ENCODE data around the gene PHLDB2. TPM values are rescaled to one million over a fixed set of nuclear protein-coding genes. Genes with fewer than 3 reads are reported as not detected.

The PHLDB2 gene
- total RNA-seq, 1 donor from 2014 or later: 0.98 TPM

- peaks cover 4% of the 10 kb centered on the region for H3K27me3 Mint-ChIP-seq
- H3K27ac Mint-ChIP-seq: no peak overlapping the region
- intact Hi-C loops (cut with micrococcal nuclease): no loop called here
- no peak overlapping the region for H3K4me3 Mint-ChIP-seq
- no peak for DNase-seq
- no peaks in the 10 kb centered on the region for H3K4me1 Mint-ChIP-seq
- no peaks in the 10 kb centered on the region for H3K36me3 Mint-ChIP-seq (ENCODE audit: low read depth)
- H3K9me3 Mint-ChIP-seq: no peaks in the 10 kb centered on the region
Measured at GRCh38 chr3:111828530-111828929, 30.5 kb upstream of the PHLDB2 start.

GRCh38 chr3:111829023-111829422, 30.0 kb upstream of the PHLDB2 start:
- intact Hi-C loops (cut with micrococcal nuclease): no loop called here
- no peaks in the 10 kb centered on the region for H3K36me3 Mint-ChIP-seq (ENCODE audit: low read depth)
- no peaks in the 10 kb centered on the region for H3K9me3 Mint-ChIP-seq
- no peak for DNase-seq
- H3K27me3 Mint-ChIP-seq: no peaks in the 10 kb centered on the region
- no peak overlapping the region for H3K4me3 Mint-ChIP-seq
- no peak overlapping the region for H3K27ac Mint-ChIP-seq
- H3K4me1 Mint-ChIP-seq: no peaks in the 10 kb centered on the region

- Mint-ChIP-seq H3K4me3 (no peak overlapping the region), H3K27ac (no peak overlapping the region), H3K27me3 (peaks cover 3% of the 10 kb centered on the region), H3K9me3 (no peaks in the 10 kb centered on the region), H3K4me1 (no peaks in the 10 kb centered on the region), H3K36me3 (ENCODE audit: low read depth) (no peaks in the 10 kb centered on the region)
- DNase-seq: peak; percentile 70
- intact Hi-C loops (cut with micrococcal nuclease): no loop called here
Measured at GRCh38 chr3:111831840-111832239, 27.2 kb upstream of the PHLDB2 start.

GRCh38 chr3:111837112-111837511, 22.0 kb upstream of the PHLDB2 start:
- Mint-ChIP-seq H3K4me1 (no peaks in the 10 kb centered on the region), H3K36me3 (ENCODE audit: low read depth) (no peaks in the 10 kb centered on the region), H3K27me3 (peaks cover 9% of the 10 kb centered on the region), H3K4me3 (no peak overlapping the region), H3K9me3 (no peaks in the 10 kb centered on the region), H3K27ac (no peak overlapping the region)
- intact Hi-C loops (cut with micrococcal nuclease): no loop called here
- no peak for DNase-seq

- Mint-ChIP-seq H3K27me3 (peaks cover 14% of the 10 kb centered on the region), H3K27ac (no peak overlapping the region)
Measured at GRCh38 chr3:111838133-111838532, 20.9 kb upstream of the PHLDB2 start.

GRCh38 chr3:111846039-111846438, 13.0 kb upstream of the PHLDB2 start:
- Mint-ChIP-seq H3K27me3 (peaks cover 17% of the 10 kb centered on the region), H3K27ac (no peak overlapping the region), H3K4me1 (no peaks in the 10 kb centered on the region), H3K36me3 (ENCODE audit: low read depth) (no peaks in the 10 kb centered on the region), H3K4me3 (no peak overlapping the region), H3K9me3 (no peaks in the 10 kb centered on the region)
- DNase-seq: no peak
- intact Hi-C loops (cut with micrococcal nuclease): no loop called here

More at GRCh38 chr3:111838133-111838532, 20.9 kb upstream of the PHLDB2 start:
- no peaks in the 10 kb centered on the region for H3K4me1 Mint-ChIP-seq
- no peaks in the 10 kb centered on the region for H3K9me3 Mint-ChIP-seq
- H3K4me3 Mint-ChIP-seq: no peak overlapping the region
- DNase-seq: peak; percentile 18
- intact Hi-C loops (cut with micrococcal nuclease): no loop called here
- H3K36me3 Mint-ChIP-seq (ENCODE audit: low read depth): no peaks in the 10 kb centered on the region

- no peak overlapping the region for H3K27ac Mint-ChIP-seq
- no peak for DNase-seq
- H3K4me3 Mint-ChIP-seq: no peak overlapping the region
- peaks cover 3% of the 10 kb centered on the region for H3K4me1 Mint-ChIP-seq
- intact Hi-C loops (cut with micrococcal nuclease): no loop called here
- H3K9me3 Mint-ChIP-seq: no peaks in the 10 kb centered on the region
- H3K27me3 Mint-ChIP-seq: peaks cover 16% of the 10 kb centered on the region
- no peaks in the 10 kb centered on the region for H3K36me3 Mint-ChIP-seq (ENCODE audit: low read depth)
Measured at GRCh38 chr3:111846717-111847116, 12.3 kb upstream of the PHLDB2 start.

GRCh38 chr3:111848283-111848682, 10.8 kb upstream of the PHLDB2 start:
- no peak overlapping the region for H3K27ac Mint-ChIP-seq
- intact Hi-C loops (cut with micrococcal nuclease): no loop called here
- peaks cover 11% of the 10 kb centered on the region for H3K27me3 Mint-ChIP-seq
- no peak overlapping the region for H3K4me3 Mint-ChIP-seq
- no peaks in the 10 kb centered on the region for H3K36me3 Mint-ChIP-seq (ENCODE audit: low read depth)
- peaks cover 3% of the 10 kb centered on the region for H3K4me1 Mint-ChIP-seq
- DNase-seq: no peak
- no peaks in the 10 kb centered on the region for H3K9me3 Mint-ChIP-seq

GRCh38 chr3:111848778-111849177, 10.3 kb upstream of the PHLDB2 start:
- DNase-seq: no peak
- intact Hi-C loops (cut with micrococcal nuclease): no loop called here
- H3K27ac Mint-ChIP-seq: no peak overlapping the region
- H3K4me1 Mint-ChIP-seq: peaks cover 3% of the 10 kb centered on the region
- H3K9me3 Mint-ChIP-seq: no peaks in the 10 kb centered on the region
- no peak overlapping the region for H3K4me3 Mint-ChIP-seq
- H3K27me3 Mint-ChIP-seq: peaks cover 11% of the 10 kb centered on the region
- no peaks in the 10 kb centered on the region for H3K36me3 Mint-ChIP-seq (ENCODE audit: low read depth)

GRCh38 chr3:111850537-111850936, 8.5 kb upstream of the PHLDB2 start:
- no peak for DNase-seq
- intact Hi-C loops (cut with micrococcal nuclease): no loop called here
- H3K9me3 Mint-ChIP-seq: no peaks in the 10 kb centered on the region
- H3K36me3 Mint-ChIP-seq (ENCODE audit: low read depth): no peaks in the 10 kb centered on the region
- peaks cover 15% of the 10 kb centered on the region for H3K27me3 Mint-ChIP-seq
- no peak overlapping the region for H3K4me3 Mint-ChIP-seq
- peaks cover 3% of the 10 kb centered on the region for H3K4me1 Mint-ChIP-seq
- no peak overlapping the region for H3K27ac Mint-ChIP-seq

- Mint-ChIP-seq H3K36me3 (ENCODE audit: low read depth) (no peaks in the 10 kb centered on the region), H3K27ac (no peak overlapping the region), H3K4me1 (peaks cover 3% of the 10 kb centered on the region), H3K4me3 (no peak overlapping the region), H3K27me3 (peaks cover 19% of the 10 kb centered on the region), H3K9me3 (no peaks in the 10 kb centered on the region)
- no peak for DNase-seq
- intact Hi-C loops (cut with micrococcal nuclease): no loop called here
Measured at GRCh38 chr3:111851511-111851954, 7.5 kb upstream of the PHLDB2 start.

- Mint-ChIP-seq H3K4me3 (no peak overlapping the region), H3K4me1 (peaks cover 3% of the 10 kb centered on the region), H3K27me3 (peaks cover 26% of the 10 kb centered on the region), H3K27ac (no peak overlapping the region), H3K36me3 (ENCODE audit: low read depth) (no peaks in the 10 kb centered on the region), H3K9me3 (no peaks in the 10 kb centered on the region)
- intact Hi-C loops (cut with micrococcal nuclease): no loop called here
- DNase-seq: no peak
Measured at GRCh38 chr3:111852540-111852939, 6.5 kb upstream of the PHLDB2 start.

GRCh38 chr3:111853068-111853467, 6.0 kb upstream of the PHLDB2 start:
- Mint-ChIP-seq H3K4me1 (peaks cover 3% of the 10 kb centered on the region), H3K27me3 (peaks cover 31% of the 10 kb centered on the region), H3K4me3 (no peak overlapping the region), H3K9me3 (no peaks in the 10 kb centered on the region), H3K36me3 (ENCODE audit: low read depth) (no peaks in the 10 kb centered on the region), H3K27ac (no peak overlapping the region)
- no peak for DNase-seq
- intact Hi-C loops (cut with micrococcal nuclease): no loop called here

- no peak overlapping the region for H3K27ac Mint-ChIP-seq
- intact Hi-C loops (cut with micrococcal nuclease): no loop called here
- no peaks in the 10 kb centered on the region for H3K9me3 Mint-ChIP-seq
- H3K4me1 Mint-ChIP-seq: peaks cover 11% of the 10 kb centered on the region
- no peak for DNase-seq
- peaks cover 41% of the 10 kb centered on the region for H3K27me3 Mint-ChIP-seq
- no peak overlapping the region for H3K4me3 Mint-ChIP-seq
- H3K36me3 Mint-ChIP-seq (ENCODE audit: low read depth): no peaks in the 10 kb centered on the region
Measured at GRCh38 chr3:111854990-111855389, 4.1 kb upstream of the PHLDB2 start.

- H3K4me3 Mint-ChIP-seq: no peak overlapping the region
- peaks cover 23% of the 10 kb centered on the region for H3K4me1 Mint-ChIP-seq
- H3K27ac Mint-ChIP-seq: no peak overlapping the region
- peaks cover 52% of the 10 kb centered on the region for H3K27me3 Mint-ChIP-seq
- no peaks in the 10 kb centered on the region for H3K36me3 Mint-ChIP-seq (ENCODE audit: low read depth)
- H3K9me3 Mint-ChIP-seq: no peaks in the 10 kb centered on the region
- intact Hi-C loops (cut with micrococcal nuclease): no loop called here
- DNase-seq: no peak
Measured at GRCh38 chr3:111856501-111856900, 2.6 kb upstream of the PHLDB2 start.

Data from activated CD4-positive, alpha-beta T cell treated with anti-CD3 and anti-CD28 coated beads, Interleukin-2, amount 10 ng/mL, durations not matched to agents 24 days and 14 days (primary cell).